Endothelial cell of umbilical vein (primary cell): ENCODE results near the gene ZNF48. TPM values are rescaled to one million over a fixed set of nuclear protein-coding genes. Genes with fewer than 3 reads are reported as not detected.

Experiments
- BruUV-seq: library from RNA; stranded (reverse); fragments of 400-500 nt; replicated peaks from 2 replicates; lab custom pipeline; 2021; lab: Mats Ljungman, UMichigan
- CTCF ChIA-PET: fragments of 300-600, 350-600 bp; sonication (Branson Sonifier 250); formaldehyde crosslinking; loops from one replicate; lab custom pipeline; 2021; ENCODE audit warnings: antibody characterized with exemption, inconsistent platforms; lab: Charles Lee
- POLR2A ChIA-PET: fragments of 300-600, 350-600 bp; sonication (Branson Sonifier 250); formaldehyde crosslinking; loops from one replicate; lab custom pipeline; 2021; ENCODE audit warnings: antibody characterized with exemption, inconsistent platforms; lab: Charles Lee
- DNase-seq: peaks from one replicate; pipeline ENCODE4 v3.0.0-alpha.2; 2011; ENCODE audit warnings: low read depth, low spot score
- FAIRE-seq: peaks from 2 replicates; lab custom pipeline; 2011; peaks lifted over from hg19 to GRCh38; lab: Jason Lieb, UNC
- H2AFZ ChIP-seq: 2 replicates; pipeline ENCODE4 v1.6.0; 2012; ENCODE audit warnings: low read depth, low read length, control low read depth, inconsistent platforms
- H3K27ac ChIP-seq: 2 replicates; pipeline ENCODE4 v1.5.1; 2011; ENCODE audit warnings: low read depth, mild to moderate bottlenecking, control low read depth, low read length, moderate library complexity; ENCODE audit not compliant: insufficient read depth
- H3K27me3 ChIP-seq, 2 experiments: 2 replicates each; pipeline versions ENCODE4 v1.6.0 to v1.6.1; 2011; ENCODE audit warnings: low read length in 2 of 2, mixed read lengths in 1 of 2; ENCODE audit not compliant: control insufficient read depth in 2 of 2, insufficient read depth in 2 of 2
- H3K36me3 ChIP-seq, 2 experiments: 2 replicates in 1 of 2; 3 replicates in 1 of 2; pipeline ENCODE4 v1.5.1; 2011; ENCODE audit warnings: low read length in 2 of 2, mild to moderate bottlenecking in 1 of 2, moderate library complexity in 1 of 2; ENCODE audit not compliant: control insufficient read depth in 2 of 2, insufficient read depth in 2 of 2; ENCODE audit errors: extremely low read depth in 1 of 2
- H3K4me1 ChIP-seq: 3 replicates; pipeline ENCODE4 v1.5.1; 2011; ENCODE audit warnings: mild to moderate bottlenecking, low read length; ENCODE audit not compliant: control insufficient read depth, insufficient read depth; ENCODE audit errors: extremely low read depth
- H3K4me2 ChIP-seq: 2 replicates; pipeline ENCODE4 v1.6.1; 2011; ENCODE audit warnings: low read length, control low read depth, mixed read lengths; ENCODE audit not compliant: insufficient read depth
- H3K4me3 ChIP-seq, 3 experiments: fragments of 200-600 bp in 1 of 3; sonication (generic), shearing (Covaris generic) in 1 of 3; replicated peaks in 1 of 3; 2 replicates each; pipeline ENCODE4 v1.5.1; 2011 to 2016; ENCODE audit warnings: control low read depth in 3 of 3, low read length in 3 of 3, mild to moderate bottlenecking in 2 of 3, inconsistent platforms in 1 of 3, low read depth in 1 of 3, moderate library complexity in 1 of 3; ENCODE audit not compliant: insufficient read depth in 1 of 3
- H3K79me2 ChIP-seq: 2 replicates; pipeline ENCODE4 v1.6.0; 2012; ENCODE audit warnings: low read length, inconsistent platforms; ENCODE audit not compliant: control insufficient read depth, insufficient read depth
- H3K9ac ChIP-seq: replicated peaks from 2 replicates; pipeline ENCODE3; 2011; ENCODE audit warnings: low read length, control low read depth; ENCODE audit not compliant: insufficient read depth; ENCODE audit errors: extremely low read depth
- H3K9me1 ChIP-seq: replicated peaks from 3 replicates; pipeline ENCODE4 v1.6.0; 2011; ENCODE audit warnings: mild to moderate bottlenecking, low read length; ENCODE audit not compliant: control insufficient read depth, insufficient read depth; ENCODE audit errors: extremely low read depth
- H3K9me3 ChIP-seq: replicated peaks from 2 replicates; pipeline ENCODE4 v1.5.1; 2012; ENCODE audit warnings: low read length, inconsistent platforms; ENCODE audit not compliant: control insufficient read depth, insufficient read depth
- H4K20me1 ChIP-seq: replicated peaks from 2 replicates; pipeline ENCODE3; 2011; ENCODE audit warnings: mild to moderate bottlenecking, low read length; ENCODE audit not compliant: control insufficient read depth, insufficient read depth; ENCODE audit errors: extremely low read depth
- EZH2 ChIP-seq: IDR thresholded peaks from 2 replicates; pipeline ENCODE4 v1.6.1; 2012; ENCODE audit warnings: borderline replicate concordance, low read depth, mild to moderate bottlenecking, moderate library complexity, low read length, inconsistent platforms; ENCODE audit not compliant: severe bottlenecking
- FOS ChIP-seq: IDR thresholded peaks from 2 replicates; pipeline ENCODE4 v1.6.1; 2011; ENCODE audit warnings: mild to moderate bottlenecking, low read length, moderate library complexity, borderline replicate concordance; ENCODE audit not compliant: insufficient read depth
- GATA2 ChIP-seq: IDR thresholded peaks from 2 replicates; pipeline ENCODE4 v1.7.0; 2011; ENCODE audit warnings: low read depth, mild to moderate bottlenecking, moderate library complexity, mixed read lengths, low read length; ENCODE audit not compliant: insufficient read length, insufficient read depth
- JUN ChIP-seq: IDR thresholded peaks from 2 replicates; pipeline ENCODE4 v1.6.1; 2011; ENCODE audit warnings: borderline replicate concordance, low read depth; ENCODE audit not compliant: insufficient read length, insufficient read depth
- MYC ChIP-seq: IDR thresholded peaks from one replicate; pipeline ENCODE4 v1.6.1; 2011; ENCODE audit warnings: mild to moderate bottlenecking, low read depth, low read length
- POLR2A ChIP-seq: IDR thresholded peaks from 2 replicates; pipeline ENCODE4 v1.6.1; 2012; ENCODE audit warnings: low read depth, mild to moderate bottlenecking, control low read depth, low read length
- POLR2AphosphoS5 ChIP-seq: IDR thresholded peaks from 2 replicates; pipeline ENCODE4 v1.6.1; 2012; ENCODE audit warnings: low read depth, mild to moderate bottlenecking, control low read depth, low read length, moderate library complexity; ENCODE audit not compliant: insufficient read depth
- dilution Hi-C: fragments of 300-500 bp; cut with MboI; formaldehyde crosslinking; loops from one replicate; pipeline ENCODE4 v1.15.0; 2019; ENCODE audit warnings: low sequenced_read_pairs; ENCODE audit not compliant: extremely low pct_ligation_motif_present
- intact Hi-C: fragments of 100-400 bp; cut with micrococcal nuclease; formaldehyde crosslinking; loops from one replicate; pipeline ENCODE4 v1.10.0; 2022
- polyA plus RNA-seq, 4 experiments: library from polyadenylated mRNA; depleted of rRNA in 3 of 4; stranded (reverse) in 3 of 4; unstranded in 1 of 4; fragments of >200 nt; gene quantifications; 2 replicates each; pipeline versions ENCODE4 v1.2.1 to v1.2.3, GENCODE V29; 2011 to 2012; ENCODE audit warnings: missing spikeins in 1 of 4
- total RNA-seq: library from RNA; stranded (reverse); gene quantifications from 2 replicates; pipeline ENCODE4 v1.2.3, GENCODE V29; 2021
- TF ChIP-seq, protein P1 (sequence below): IDR thresholded peaks from 2 replicates; pipeline ENCODE4 v1.6.1; 2011; ENCODE audit not compliant: insufficient read depth, insufficient read length
- TF ChIP-seq, protein P2 (sequence below), 2 donors: IDR thresholded peaks; 1 replicate in 1 of 2; 2 replicates in 1 of 2; pipeline ENCODE4 v1.5.1; 2011; ENCODE audit warnings: low read length in 2 of 2, mild to moderate bottlenecking in 2 of 2, moderate library complexity in 2 of 2, control low read depth in 1 of 2, inconsistent platforms in 1 of 2, low read depth in 1 of 2; ENCODE audit not compliant: insufficient read depth in 1 of 2; ENCODE audit errors: extremely low read depth in 1 of 2

The ZNF48 gene
- total and polyA plus RNA-seq, 2 donors (not counting 3 experiments of a cell fraction or from before 2014, with no cell fraction given), result 15.3 to 16.1 TPM

DNA sequence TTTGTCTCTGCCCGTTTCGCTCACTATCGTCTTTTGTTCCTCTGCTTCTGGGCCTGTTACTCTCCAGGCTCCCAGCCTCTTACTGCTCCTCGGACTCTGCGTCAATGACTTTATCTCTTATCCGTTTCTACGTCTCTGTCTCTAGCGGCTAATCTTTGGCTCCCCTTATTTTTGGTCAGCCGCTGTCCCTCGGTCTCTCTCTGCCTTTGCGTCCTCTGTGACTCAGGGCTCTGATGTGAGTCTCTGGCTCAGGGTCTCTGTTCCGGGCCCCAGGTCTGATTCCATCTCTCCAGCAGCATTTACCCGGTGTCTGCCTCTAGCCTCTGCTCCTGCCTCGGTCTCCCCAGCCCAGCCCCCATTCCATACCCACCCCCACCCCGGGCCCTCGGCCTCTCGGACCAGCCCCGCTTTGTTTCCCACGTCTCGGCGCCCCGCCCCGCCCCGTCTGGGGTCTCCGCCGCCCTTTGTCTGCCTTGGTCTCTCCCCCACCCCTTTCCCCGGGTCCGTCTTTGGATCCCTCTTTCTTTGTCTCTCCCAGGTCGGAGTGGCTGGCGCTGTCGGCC is 547 bp upstream of the ZNF48 start:
- Histone ChIP-seq H3K4me1 (peaks cover 18% of the 10 kb centered on the region), H3K79me2 (peaks cover 9% of the 10 kb centered on the region), H3K4me2 (peak overlapping the region; percentile 88), H3K27me3 (no peaks in the 10 kb centered on the region), H3K36me3 (peaks cover 0 to 19% of the 10 kb centered on the region in 2 experiments), H3K9ac (peak overlapping the region; percentile 72), H3K27ac (peak overlapping the region; percentile 66), H2AFZ (peak overlapping the region; percentile 91), H4K20me1 (no peaks in the 10 kb centered on the region), H3K4me3 (peak overlapping the region; percentile 46 to 85 (median 81)), H3K9me3 (no peaks in the 10 kb centered on the region), H3K9me1 (no peaks in the 10 kb centered on the region)
- DNase-seq (peak; percentile 57), FAIRE-seq (peak; percentile 70)
- CTCF ChIA-PET, result interaction anchor here (0.9 to 3.3 kb wide), 12 partner anchors 11 to 329 kb away, joined by 3 to 62 read pairs (median 6); partner anchors contain the start of genes ALDOA, CD2BP2, DCTPP1 and TBC1D10B
- dilution Hi-C loops, result no loop called here
- intact Hi-C loops, result loop anchor here (1.0 to 2.0 kb wide), 2 partner anchors 14 to 16 kb away; no protein-coding TSS in a partner anchor
- TF ChIP-seq POLR2AphosphoS5 (no peak), POLR2A (no peak), GATA2 (no peak), EZH2 (no peak), JUN (no peak), FOS (no peak), MYC (no peak)
- TF ChIP-seq, protein P1, sequence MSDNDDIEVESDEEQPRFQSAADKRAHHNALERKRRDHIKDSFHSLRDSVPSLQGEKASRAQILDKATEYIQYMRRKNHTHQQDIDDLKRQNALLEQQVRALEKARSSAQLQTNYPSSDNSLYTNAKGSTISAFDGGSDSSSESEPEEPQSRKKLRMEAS, result no peak
- TF ChIP-seq, protein P2, sequence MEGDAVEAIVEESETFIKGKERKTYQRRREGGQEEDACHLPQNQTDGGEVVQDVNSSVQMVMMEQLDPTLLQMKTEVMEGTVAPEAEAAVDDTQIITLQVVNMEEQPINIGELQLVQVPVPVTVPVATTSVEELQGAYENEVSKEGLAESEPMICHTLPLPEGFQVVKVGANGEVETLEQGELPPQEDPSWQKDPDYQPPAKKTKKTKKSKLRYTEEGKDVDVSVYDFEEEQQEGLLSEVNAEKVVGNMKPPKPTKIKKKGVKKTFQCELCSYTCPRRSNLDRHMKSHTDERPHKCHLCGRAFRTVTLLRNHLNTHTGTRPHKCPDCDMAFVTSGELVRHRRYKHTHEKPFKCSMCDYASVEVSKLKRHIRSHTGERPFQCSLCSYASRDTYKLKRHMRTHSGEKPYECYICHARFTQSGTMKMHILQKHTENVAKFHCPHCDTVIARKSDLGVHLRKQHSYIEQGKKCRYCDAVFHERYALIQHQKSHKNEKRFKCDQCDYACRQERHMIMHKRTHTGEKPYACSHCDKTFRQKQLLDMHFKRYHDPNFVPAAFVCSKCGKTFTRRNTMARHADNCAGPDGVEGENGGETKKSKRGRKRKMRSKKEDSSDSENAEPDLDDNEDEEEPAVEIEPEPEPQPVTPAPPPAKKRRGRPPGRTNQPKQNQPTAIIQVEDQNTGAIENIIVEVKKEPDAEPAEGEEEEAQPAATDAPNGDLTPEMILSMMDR (IDR thresholded peaks at IDR 0.05; ENCODE audit: extremely low read depth in 1 of 2, insufficient read depth in 1 of 2, low read depth in 1 of 2, low read length in 2 of 2), result no peak
- no TSS peak for BruUV-seq
- POLR2A ChIA-PET, result interaction anchor here (0.6 to 2.4 kb wide), 5 partner anchors 8 to 420 kb away, joined by 3 to 8 read pairs (median 5); partner anchors contain the start of gene TBC1D10B
